Fibroblast of lung (primary cell): ENCODE data around the gene TERT. TPM values are rescaled to one million over a fixed set of nuclear protein-coding genes. Genes with fewer than 3 reads are reported as not detected.

Experiments used
- DNase-seq, 2 donors: peaks; one replicate each; pipeline versions ENCODE4 v3.0.0 to v3.0.0-alpha.2; 2010; ENCODE audit warnings: low read depth in 2 of 2
- H2AFZ ChIP-seq: 2 replicates; pipeline ENCODE4 v1.5.1; 2012; ENCODE audit warnings: low read length, control low read depth, inconsistent platforms
- H3K27ac ChIP-seq: 2 replicates; pipeline ENCODE4 v1.5.1; 2011; ENCODE audit warnings: low read length, control low read depth; ENCODE audit not compliant: insufficient read depth
- H3K27me3 ChIP-seq: 2 replicates; pipeline ENCODE4 v1.5.1; 2011; ENCODE audit warnings: mild to moderate bottlenecking, low read length; ENCODE audit not compliant: control insufficient read depth, insufficient read depth
- H3K36me3 ChIP-seq: 2 replicates; pipeline ENCODE4 v1.5.1; 2011; ENCODE audit warnings: low read length; ENCODE audit not compliant: control insufficient read depth, insufficient read depth
- H3K4me1 ChIP-seq: 2 replicates; pipeline ENCODE4 v1.5.1; 2011; ENCODE audit warnings: low read length; ENCODE audit not compliant: control insufficient read depth, insufficient read depth; ENCODE audit errors: extremely low read depth
- H3K4me2 ChIP-seq: 2 replicates; pipeline ENCODE4 v1.5.1; 2011; ENCODE audit warnings: low read length, control low read depth; ENCODE audit not compliant: insufficient read depth; ENCODE audit errors: extremely low read depth
- H3K4me3 ChIP-seq, 4 experiments: fragments of 200-600 bp in 1 of 4; sonication (generic) in 1 of 4; replicated peaks in 1 of 4; 2 replicates each; pipeline ENCODE4 v1.5.1; 2011 to 2016; ENCODE audit warnings: low read length in 4 of 4, low read depth in 3 of 4, mild to moderate bottlenecking in 3 of 4, control low read depth in 2 of 4, inconsistent platforms in 1 of 4, mixed read lengths in 1 of 4; ENCODE audit not compliant: insufficient read depth in 1 of 4; ENCODE audit errors: control extremely low read depth in 1 of 4
- H3K79me2 ChIP-seq: 2 replicates; pipeline ENCODE4 v1.5.1; 2012; ENCODE audit warnings: mild to moderate bottlenecking, low read length, inconsistent platforms; ENCODE audit not compliant: control insufficient read depth, insufficient read depth
- H3K9ac ChIP-seq: 2 replicates; pipeline ENCODE4 v1.5.1; 2011; ENCODE audit warnings: mild to moderate bottlenecking, low read length, control low read depth; ENCODE audit not compliant: insufficient read depth
- H3K9me3 ChIP-seq: 2 replicates; pipeline ENCODE4 v1.5.1; 2012; ENCODE audit warnings: low read depth, low read length; ENCODE audit not compliant: control insufficient read depth, insufficient read depth
- H4K20me1 ChIP-seq: 2 replicates; pipeline ENCODE4 v1.5.1; 2011; ENCODE audit warnings: low read length; ENCODE audit not compliant: control insufficient read depth, insufficient read depth; ENCODE audit errors: extremely low read depth
- EZH2 ChIP-seq: IDR thresholded peaks from 2 replicates; pipeline ENCODE4 v1.5.1; 2012; ENCODE audit warnings: low read length, control low read depth, mild to moderate bottlenecking; ENCODE audit errors: missing control alignments
- polyA plus RNA-seq, 2 donors: library from polyadenylated mRNA; depleted of rRNA in 1 of 2; stranded (reverse) in 1 of 2; unstranded in 1 of 2; fragments of >200 nt; gene quantifications; 2 replicates each; pipeline ENCODE4 v1.2.1, GENCODE V29; 2011 to 2012; ENCODE audit warnings: missing spikeins in 1 of 2
- total RNA-seq: library from RNA; depleted of rRNA; stranded (reverse); fragments of >200 nt; gene quantifications from 2 replicates; pipeline ENCODE4 v1.2.1, GENCODE V29; 2014
- TF ChIP-seq, protein P1 (sequence below), 2 donors: IDR thresholded peaks in 1 of 2; conservative IDR thresholded peaks in 1 of 2; 1 replicate in 1 of 2; 2 replicates in 1 of 2; pipeline ENCODE4 v1.5.1; 2011 to 2012; ENCODE audit warnings: low read length in 2 of 2, control low read depth in 1 of 2, inconsistent platforms in 1 of 2, low read depth in 1 of 2, mild to moderate bottlenecking in 1 of 2

Gene TERT
- total and polyA plus RNA-seq, 2 donors (not counting 1 experiment from before 2014, with no cell fraction given) = not detected

DNA sequence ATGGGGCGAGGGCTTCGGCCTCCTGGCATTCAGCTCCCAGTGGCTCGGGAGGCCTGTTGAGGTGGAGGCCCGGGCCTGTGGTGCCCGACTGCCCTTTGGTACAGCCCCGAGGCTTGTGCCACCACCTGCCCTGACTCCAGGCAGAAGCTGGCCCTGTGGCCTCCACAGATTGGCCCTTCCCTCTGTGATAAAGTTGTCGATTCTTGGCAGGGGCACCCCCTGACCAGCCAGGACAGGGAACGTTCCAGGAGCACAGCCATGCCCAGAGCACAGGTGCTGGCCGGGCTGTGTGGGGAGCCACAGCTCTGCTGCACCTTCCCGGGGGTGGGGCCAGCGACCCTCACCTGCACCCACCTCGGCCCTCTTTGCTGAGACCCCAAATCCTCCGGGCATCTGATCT lies 37.0 kb downstream of the TERT start:
- no peaks in the 10 kb centered on the region for H3K36me3 ChIP-seq
- H3K4me1 ChIP-seq = no peaks in the 10 kb centered on the region
- no peaks in the 10 kb centered on the region for H3K9me3 ChIP-seq
- H3K4me3 ChIP-seq = no peak overlapping the region
- H2AFZ ChIP-seq = no peak overlapping the region
- no peak overlapping the region for H3K4me2 ChIP-seq
- H4K20me1 ChIP-seq = no peaks in the 10 kb centered on the region
- H3K9ac ChIP-seq = no peak overlapping the region
- no peaks in the 10 kb centered on the region for H3K27me3 ChIP-seq
- no peaks in the 10 kb centered on the region for H3K79me2 ChIP-seq
- no peak for DNase-seq
- H3K27ac ChIP-seq = no peak overlapping the region
- no peak for TF ChIP-seq EZH2

DNA sequence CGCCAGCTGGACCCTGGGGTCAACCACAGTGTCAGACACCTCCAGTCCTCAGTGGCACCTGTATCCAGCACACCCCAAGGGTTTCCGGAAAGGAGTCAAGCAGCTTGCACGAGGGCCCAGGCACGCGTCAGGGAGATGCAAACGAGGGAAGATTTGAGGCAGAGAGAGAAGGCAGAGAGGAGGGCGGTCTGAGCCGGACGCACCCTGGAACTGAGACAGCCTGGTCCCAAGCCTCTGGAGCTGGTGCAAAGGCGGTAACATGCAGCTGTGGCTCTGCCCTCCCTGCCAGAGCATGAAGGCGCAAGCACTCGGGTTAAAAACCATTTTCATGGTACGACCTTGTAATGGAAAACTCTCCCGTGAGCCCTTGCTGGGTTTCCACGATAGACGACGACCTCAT lies 37.5 kb downstream of the TERT start:
- no peaks in the 10 kb centered on the region for H4K20me1 ChIP-seq
- H3K4me3 ChIP-seq = no peak overlapping the region
- no peak overlapping the region for H3K27ac ChIP-seq
- no peaks in the 10 kb centered on the region for H3K9me3 ChIP-seq
- no peak for DNase-seq
- no peaks in the 10 kb centered on the region for H3K36me3 ChIP-seq
- no peak overlapping the region for H3K9ac ChIP-seq
- H3K4me2 ChIP-seq = no peak overlapping the region
- no peaks in the 10 kb centered on the region for H3K79me2 ChIP-seq
- no peaks in the 10 kb centered on the region for H3K27me3 ChIP-seq
- no peak overlapping the region for H2AFZ ChIP-seq
- H3K4me1 ChIP-seq = no peaks in the 10 kb centered on the region
- TF ChIP-seq, protein P1, sequence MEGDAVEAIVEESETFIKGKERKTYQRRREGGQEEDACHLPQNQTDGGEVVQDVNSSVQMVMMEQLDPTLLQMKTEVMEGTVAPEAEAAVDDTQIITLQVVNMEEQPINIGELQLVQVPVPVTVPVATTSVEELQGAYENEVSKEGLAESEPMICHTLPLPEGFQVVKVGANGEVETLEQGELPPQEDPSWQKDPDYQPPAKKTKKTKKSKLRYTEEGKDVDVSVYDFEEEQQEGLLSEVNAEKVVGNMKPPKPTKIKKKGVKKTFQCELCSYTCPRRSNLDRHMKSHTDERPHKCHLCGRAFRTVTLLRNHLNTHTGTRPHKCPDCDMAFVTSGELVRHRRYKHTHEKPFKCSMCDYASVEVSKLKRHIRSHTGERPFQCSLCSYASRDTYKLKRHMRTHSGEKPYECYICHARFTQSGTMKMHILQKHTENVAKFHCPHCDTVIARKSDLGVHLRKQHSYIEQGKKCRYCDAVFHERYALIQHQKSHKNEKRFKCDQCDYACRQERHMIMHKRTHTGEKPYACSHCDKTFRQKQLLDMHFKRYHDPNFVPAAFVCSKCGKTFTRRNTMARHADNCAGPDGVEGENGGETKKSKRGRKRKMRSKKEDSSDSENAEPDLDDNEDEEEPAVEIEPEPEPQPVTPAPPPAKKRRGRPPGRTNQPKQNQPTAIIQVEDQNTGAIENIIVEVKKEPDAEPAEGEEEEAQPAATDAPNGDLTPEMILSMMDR (conservative IDR thresholded peaks at IDR 0.05 in 1 of 2, IDR thresholded peaks at IDR 0.05 in 1 of 2; ENCODE audit: low read depth in 1 of 2, low read length in 2 of 2) = no peak
- TF ChIP-seq EZH2 = no peak

DNA sequence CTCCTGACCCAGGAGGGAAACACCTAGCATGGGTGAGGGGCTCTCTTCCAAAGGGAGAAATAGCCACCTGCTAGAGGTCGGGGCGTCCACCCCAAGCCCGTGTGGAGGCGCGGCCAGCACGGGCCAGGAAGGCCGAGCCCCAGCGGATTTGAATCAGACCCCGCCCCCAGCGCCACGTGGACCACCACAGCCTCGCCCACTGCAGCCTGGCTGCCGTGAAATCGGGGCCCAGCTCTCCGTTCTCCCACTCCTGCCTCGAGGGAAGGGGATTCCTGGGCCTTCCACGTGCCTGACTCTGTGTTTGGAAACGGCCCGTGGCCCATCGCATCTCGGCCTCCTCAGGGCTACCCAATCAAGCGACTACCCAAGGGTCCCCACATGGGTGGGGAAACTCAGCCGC lies 38.1 kb downstream of the TERT start:
- Histone ChIP-seq H3K36me3 (no peaks in the 10 kb centered on the region), H3K9ac (no peak overlapping the region), H3K4me1 (no peaks in the 10 kb centered on the region), H3K9me3 (no peaks in the 10 kb centered on the region), H3K4me2 (no peak overlapping the region), H3K4me3 (no peak overlapping the region), H3K79me2 (no peaks in the 10 kb centered on the region), H3K27ac (no peak overlapping the region), H2AFZ (no peak overlapping the region), H4K20me1 (no peaks in the 10 kb centered on the region), H3K27me3 (no peaks in the 10 kb centered on the region)
- TF ChIP-seq, protein P1 (conservative IDR thresholded peaks at IDR 0.05 in 1 of 2, IDR thresholded peaks at IDR 0.05 in 1 of 2; ENCODE audit: low read depth in 1 of 2, low read length in 2 of 2) = no peak
- TF ChIP-seq EZH2 = no peak
- no peak for DNase-seq
